Fibroblast of the conjunctiva (primary cell): ENCODE results near the gene IQGAP2.

Experiments used
- DNase-seq: peaks from one replicate; pipeline ENCODE4 v3.0.0-alpha.2; 2010; ENCODE audit warnings: low read depth

The IQGAP2 gene

DNA sequence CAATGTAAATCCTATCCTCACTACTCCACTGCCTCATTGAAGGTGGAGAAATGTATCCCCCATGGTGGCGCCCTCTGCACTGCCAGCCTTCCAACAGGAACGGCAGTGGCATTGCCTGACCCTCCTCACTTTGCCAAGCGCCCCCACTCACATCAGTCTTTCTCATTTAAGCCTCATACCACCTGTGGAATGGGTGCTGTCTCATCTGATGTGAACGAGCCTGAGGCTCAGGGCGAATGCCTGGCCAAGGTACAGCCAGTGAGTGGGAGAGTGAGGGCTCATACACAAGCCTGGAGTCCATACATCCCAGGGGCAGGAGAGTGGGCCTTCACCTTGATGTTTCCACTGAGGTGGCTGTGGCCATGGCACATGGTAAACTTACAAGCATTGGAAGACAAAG lies 209.9 kb downstream of the IQGAP2 start:
- DNase-seq = no peak

DNA sequence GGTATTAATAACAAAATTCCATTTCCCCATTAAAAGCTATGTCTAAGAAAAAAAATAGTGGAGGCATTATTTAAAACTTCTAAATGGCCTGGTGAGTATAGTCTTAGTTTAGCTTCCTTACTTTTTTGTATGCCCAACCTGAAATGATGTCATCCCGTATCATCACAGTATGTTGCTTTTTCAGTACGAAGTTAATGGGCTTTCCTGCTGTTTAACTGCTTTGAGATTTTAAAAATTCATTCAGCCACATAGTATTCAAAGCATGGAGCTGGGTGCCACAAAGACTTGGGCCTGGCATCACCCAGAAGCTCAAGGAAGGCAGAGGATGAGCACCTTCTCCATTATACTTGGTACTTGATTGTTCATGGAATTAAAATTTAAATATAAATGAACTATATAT lies 212.7 kb downstream of the IQGAP2 start:
- DNase-seq = no peak

DNA sequence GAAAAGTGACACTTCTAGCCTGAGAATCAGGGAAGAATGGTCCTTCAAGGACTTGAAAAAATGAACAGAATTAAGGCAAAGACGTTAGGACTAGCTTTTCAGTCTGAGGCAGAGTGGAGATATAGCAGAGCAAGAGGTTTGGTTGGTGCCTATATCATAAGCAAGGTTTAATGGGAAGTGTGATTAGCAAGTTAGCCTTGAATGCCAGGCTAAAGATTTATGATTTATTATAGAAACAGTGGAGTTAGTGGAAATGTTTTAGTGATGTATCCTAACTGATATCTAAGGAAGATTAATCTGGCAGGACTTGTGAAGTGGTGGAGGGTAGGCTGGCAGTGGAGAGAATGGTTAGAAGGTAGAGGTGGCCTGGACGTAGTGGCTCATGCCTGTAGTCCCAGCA lies 213.1 kb downstream of the IQGAP2 start:
- DNase-seq = no peak

DNA sequence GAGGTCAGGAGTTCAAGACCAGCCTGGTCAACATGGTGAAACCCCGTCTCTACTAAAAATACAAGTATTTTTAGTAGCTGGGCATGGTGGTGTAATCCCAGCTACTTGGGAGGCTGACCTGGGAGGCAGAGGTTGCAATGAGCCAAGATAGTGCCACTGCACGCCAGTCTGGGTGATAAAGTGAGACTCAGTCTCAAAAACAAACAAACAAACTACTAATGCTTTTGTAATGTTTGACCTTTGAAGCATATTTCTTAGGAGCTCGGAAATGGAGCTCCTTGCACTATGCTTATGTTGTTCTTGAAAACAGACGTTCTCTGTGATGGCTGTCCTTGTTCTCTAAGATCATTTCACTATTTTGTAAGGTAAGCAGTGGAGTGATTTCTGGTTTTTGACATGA lies 214.1 kb downstream of the IQGAP2 start:
- no peak for DNase-seq

DNA sequence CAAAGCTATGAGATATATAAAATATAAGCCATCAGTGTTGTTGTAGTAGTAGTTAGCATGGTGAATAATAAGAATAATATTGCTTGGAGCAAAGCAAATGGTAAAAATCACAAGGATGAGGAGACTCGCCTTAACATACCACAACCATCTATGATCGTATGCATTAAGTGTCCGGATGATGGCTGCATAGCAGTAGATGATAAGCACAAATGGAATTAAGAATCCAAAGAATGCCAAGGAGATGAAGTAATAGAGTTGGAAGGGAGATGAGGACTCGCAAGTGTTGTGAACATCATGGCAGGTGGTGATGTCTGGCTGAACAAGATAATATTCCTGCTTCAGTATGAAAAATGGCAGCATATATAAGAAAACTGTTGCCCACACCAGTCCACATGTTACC lies 214.6 kb downstream of the IQGAP2 start:
- DNase-seq = no peak

DNA sequence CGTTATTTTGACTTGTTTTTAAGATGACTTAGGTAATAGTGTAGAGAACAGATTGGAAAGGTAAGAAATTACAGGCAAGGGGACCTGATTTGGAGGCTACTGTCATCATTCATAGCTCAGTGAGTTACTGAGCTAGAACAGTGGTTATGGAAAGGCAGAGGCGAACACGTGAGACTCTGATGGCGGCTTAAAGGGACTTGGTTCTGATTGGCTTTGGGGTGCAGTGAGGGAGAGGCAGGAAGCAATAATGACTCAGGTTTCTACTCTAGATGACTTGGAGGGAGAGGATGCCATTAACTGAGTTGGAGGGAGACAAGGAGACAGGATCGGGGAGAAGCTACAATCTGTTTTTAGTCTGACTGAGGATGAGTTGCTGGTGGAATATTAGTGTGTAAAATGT lies 217.1 kb downstream of the IQGAP2 start:
- no peak for DNase-seq

DNA sequence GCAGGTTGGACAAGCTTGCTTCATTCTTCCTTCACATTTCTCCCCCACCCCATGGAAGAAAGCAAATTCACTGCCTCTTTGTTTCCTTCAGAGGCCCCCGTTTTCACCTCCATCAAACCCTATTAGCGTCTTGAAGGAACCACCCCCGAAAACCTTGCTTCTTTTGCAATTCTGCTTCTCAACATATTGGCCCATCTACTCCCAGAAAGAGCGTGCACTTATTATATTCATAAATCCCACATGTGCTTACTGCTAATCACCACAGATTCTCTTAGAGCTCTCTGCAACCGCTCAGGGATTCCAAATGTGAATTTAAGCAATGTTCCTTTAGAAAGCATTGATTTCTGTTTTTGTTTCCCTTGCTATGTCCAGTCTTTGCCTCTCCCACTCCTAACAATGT lies 219.0 kb downstream of the IQGAP2 start:
- DNase-seq = no peak

DNA sequence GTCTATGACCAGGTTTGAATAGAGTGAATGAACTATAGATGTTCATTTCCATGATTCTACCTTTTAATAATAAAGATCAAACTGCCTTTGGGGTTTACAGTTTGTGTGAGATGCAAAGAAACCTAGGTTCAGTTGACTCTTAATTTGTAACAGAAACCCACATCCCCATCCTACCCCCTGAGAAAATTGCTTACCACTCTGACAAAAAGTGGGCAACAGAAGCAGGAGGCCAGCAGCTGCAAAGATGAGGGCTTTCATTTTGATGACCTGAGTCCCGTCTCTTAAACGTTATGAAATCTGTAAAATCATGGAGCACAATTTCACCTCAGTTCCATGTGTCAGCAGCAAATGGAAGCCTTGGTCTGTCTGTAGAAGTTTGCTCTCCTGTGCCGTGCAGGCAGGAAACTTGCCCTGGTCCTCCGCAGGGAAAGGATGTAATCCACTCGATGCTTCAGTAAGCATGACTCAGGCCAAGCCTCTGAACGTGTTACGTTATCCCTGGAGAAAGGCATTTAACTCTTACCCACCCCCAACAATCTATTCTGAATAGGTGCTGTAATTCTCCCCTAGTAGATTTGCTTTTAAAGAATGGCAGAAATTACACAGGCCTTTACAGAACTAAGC lies 220.0 kb downstream of the IQGAP2 start, which contains the start of gene F2RL2:
F2RL2 (minus strand) TSS at position 431 of the 624 bp plus-strand sequence; CDS start at position 258, 173 bp downstream.
- DNase-seq = peak; percentile 75

DNA sequence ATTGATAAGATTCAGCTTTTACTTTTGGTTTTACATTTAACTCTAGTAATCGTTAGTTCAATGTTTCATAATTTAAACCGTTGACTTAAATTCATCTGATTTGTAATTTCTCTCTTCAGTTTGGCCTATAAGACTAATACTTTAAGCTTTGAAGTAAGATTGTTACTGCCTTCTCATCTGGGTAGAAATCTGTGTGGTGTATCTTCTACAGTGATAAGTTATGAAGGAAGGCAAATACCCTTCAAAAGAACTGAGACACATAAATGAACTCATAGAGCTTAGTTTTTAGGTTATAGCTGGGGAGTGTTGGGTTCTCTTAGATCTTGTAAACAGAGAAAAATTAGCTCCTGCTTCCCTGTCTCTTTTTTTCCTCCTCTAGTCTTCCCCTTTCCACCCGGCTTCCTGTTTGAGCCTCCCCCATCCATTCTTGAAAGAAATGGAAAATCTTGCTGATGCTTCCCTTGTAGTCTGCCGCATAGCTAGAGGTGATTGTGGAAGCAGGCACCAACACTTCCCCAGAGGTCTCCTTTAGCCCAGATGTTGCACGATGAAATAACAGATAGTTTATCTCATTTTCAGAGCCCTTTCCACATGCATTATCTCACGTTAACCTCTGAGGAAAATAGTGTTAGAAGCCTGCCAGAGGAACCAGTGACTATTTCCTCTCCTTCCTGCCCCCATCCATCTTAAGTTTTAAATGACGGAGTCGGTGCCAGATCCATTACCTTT lies 222.2 kb downstream of the IQGAP2 start:
- no peak for DNase-seq

DNA sequence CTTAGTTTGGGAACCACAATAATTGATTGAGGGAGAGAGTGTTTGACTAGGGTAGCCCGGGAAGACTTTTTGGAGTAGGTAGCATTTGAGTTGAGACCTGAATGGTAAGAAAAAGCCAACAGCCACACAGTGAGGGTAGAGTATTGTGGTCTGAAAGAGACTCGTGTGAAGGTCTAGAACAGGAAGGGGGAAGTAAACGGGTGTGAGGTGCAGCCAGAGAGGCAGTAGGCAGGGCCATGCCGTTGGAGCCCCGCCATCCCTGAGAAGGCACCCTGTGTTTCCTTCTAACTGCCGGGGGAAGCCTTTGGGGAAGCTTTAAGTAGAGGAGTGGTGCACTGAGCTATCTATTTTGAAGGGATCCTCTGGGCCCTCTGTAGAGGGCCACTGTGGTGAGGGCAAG lies 223.7 kb downstream of the IQGAP2 start:
- DNase-seq = no peak

DNA sequence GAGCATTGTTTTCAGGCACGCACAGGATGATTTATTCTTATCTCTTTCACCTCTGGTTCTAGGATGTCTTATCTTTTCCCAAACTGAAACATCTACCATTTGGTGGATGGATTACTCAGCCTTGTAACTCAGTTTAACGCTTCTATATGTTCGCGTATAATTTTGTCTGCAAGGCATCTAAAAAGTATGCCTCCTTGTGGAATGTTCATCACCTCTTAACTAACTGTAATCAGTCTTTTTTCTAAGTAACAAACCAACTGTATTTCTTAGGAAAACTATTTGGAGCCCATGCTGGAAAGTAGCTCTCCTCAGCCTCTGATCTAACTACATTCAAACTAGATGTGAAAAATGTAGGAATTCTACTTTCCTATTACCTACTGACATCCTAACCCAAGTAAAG lies 231.6 kb downstream of the IQGAP2 start:
- DNase-seq = no peak

DNA sequence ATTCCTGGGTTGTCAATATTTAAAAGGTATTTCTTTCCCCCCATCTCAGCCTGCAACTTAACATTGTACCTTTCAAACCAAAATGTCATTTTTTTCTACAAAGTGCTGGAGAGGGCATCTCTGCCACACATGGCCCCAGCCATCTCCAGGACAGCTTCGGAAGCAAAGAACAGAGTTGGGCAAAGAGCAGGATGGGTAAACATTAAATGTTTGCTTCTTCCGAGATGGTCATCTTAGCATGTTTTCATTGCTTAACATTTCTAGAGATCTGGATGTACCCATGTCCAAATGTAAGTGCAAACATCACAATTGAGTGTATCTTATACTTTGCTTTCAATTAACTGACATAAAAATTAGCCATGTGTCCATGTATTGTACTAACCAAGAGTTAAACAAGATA lies 234.4 kb downstream of the IQGAP2 start:
- DNase-seq = no peak

DNA sequence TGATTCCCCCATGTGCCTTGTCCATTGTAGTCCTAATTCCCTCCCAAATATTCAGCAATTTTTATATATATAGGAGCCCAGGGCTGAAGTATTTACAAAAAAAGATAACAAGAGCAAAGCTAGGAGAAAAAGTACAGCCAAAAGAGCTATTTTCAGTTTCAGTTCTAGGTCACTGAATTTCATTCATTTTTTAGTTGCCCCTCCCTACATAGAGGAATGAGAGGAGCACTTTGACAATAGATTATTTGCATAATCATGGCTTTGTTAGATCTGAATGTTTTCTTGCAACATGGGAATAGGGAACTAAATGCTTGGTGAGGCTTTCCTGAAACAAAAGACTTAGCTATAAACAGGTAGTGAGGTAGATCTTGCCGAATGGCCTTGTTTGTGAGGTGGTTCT lies 235.4 kb downstream of the IQGAP2 start:
- no peak for DNase-seq

DNA sequence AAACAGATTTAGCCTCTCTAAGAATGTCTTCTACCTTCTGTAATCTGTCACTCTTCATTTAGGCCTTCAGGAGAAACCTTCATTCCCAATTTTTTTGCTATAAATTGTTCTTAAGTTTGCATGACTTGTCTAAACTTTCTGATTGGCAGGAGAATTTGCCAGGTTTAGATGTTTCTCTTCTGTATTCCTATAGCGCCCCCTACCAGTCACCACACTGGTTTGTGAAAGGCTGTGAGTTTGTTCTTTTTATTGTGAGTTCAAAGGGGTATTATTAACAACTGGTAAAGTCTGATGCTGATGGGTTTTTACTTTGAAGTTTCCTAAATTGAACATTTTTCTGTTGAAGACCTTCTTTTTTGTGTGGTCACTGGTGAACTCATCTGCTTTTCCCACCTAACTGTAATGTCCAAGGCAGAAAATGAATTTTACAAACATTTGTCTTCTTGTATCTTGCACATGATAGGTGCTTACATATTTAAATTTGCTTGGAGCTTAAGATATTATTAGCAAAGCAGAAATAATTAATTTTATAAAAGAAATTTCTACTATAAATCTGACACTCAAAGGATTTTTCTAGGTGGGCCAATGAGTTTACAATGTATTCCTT lies 238.5 kb downstream of the IQGAP2 start:
- peak; percentile 71 for DNase-seq

DNA sequence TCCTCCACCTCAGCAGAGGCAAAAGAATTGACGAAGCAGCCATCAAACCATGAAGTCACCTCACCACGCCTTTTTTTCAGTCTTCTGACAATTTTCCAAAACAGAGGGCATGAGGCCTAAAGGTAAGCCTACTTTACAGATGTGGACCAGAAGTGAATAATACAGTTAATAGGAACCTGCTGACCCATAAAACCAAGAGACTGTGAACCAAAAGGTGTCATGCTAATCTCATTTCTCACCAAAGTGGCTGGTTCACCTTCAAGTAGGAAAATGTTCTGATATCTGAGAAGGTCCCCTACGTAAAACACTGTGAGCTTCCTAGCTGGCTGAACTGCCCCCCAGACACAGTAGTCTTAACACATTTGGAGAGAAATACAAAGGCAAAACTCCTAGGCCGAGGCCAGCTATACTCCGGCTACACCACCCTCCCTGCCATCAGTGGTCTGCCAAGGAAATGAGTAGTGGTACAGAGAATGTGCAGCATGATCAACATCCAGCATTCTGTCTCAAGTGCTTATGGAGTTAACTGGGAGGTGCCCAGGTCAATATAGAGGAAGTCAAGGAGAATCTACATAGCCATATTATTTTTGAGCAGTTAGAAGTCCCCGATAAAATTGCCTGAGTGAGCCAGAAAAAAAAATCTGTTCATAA lies 239.4 kb downstream of the IQGAP2 start:
- no peak for DNase-seq

DNA sequence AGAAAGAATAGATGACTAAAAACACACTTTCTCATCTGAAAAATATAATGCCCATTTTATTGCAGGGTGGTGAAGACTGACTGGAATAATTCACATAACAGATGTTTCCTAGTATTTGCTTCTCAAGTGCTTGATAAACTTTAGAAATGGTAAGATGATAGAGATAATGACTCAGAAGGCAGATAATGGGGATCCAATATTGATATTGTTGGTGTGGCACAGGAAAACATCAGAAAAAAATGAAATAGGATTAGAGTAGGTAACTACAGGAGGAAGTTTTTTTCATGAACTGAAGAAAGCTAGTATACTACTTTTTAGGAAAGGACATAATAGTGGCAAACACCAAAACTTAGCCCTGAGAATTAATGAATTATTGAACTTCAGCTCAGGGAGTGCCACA lies 240.3 kb downstream of the IQGAP2 start:
- DNase-seq = no peak

DNA sequence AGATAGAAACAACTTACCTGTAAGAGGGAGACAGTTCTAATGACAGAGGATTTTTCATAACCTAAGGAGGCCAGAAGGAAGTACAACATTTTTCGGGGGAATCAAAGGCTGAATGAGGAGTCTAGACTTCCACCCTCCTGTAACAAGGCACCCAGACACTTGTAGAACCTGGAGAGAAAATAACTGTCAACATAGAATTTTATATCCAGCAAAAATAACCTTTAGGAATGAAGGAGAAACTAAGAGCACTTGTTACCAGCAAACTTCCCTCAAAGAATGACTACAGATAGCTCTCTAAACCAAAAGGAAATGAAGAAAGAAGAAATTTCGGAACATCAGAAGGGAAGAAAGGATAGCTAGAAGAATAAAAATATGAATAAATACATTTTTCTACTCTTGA lies 246.1 kb downstream of the IQGAP2 start:
- DNase-seq = no peak

DNA sequence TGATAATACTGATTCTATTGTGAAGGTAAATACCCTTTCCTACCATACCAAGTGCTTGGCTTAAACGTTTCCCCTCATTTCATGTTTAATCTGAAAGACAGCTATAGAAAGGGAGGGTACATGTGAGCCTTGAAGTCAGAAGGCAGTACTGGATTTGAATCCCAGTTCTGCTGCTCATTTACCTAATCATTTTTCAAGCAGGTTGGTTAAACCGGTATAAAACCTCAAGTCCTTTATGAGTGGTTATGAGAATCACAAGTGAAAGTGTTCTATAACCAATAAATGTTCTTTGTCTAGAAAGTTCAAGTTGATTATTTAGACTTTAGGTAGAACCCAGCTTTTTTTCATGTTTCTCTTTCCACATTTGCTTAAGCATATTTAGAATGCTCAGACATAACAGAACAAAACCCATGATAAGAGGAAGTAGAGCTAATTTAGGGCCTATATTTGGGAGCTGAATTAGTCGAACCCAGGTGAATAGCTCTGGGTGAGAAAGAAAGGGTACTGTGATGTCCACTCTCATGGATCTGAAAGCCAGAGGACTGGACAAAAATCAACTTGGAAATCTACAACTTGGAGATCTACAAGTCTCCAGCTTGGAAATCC lies 249.8 kb downstream of the IQGAP2 start:
- no peak for DNase-seq

DNA sequence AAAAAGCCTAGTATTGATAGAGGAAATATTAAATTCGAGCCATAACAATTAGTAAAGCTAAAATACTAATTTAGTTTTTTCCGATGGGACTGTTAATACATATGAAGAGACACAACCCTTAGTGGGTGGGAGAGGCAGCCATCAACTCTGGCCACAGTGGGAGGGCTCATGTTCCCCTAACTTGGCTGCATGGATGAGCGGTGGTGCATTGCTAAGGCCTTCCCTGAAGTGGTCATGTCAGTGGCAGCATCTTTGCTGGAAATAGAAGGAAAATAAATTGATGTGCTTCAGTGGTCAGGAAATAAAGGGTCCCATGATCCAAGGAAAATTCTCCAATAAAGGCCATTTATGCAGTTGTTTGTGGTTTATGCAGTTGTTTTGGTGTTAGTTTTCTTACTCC lies 254.0 kb downstream of the IQGAP2 start:
- DNase-seq = no peak

DNA sequence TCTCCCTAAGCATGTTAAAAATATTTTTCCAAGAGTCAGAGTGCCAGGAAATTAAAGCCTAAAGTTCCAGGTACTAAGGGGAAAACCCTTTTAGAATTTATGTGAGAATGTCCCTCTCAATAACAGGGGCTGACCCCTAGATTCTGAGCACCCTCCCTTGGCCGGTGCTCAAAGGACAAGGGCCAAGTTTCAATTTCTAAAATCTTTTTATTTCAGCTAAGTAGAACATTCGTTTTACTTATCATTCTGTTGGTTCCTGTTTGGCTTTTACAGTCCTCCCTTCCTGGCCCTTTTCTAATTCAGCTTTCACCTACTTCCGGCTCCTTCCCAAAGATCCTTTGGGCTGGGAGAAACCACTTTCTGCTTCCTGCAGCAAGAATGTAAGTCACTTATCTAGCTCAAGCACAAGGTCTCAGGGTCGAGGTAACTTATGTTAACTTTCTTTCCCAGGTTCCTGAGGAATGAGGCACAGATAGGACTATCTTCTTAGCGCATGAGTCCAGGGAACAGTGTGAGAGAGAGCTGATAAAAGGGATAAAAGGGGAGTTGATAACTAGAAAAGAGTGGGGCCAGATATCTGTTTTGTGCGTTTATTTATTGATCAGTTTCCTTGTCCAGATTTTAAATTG lies 254.7 kb downstream of the IQGAP2 start:
- no peak for DNase-seq

DNA sequence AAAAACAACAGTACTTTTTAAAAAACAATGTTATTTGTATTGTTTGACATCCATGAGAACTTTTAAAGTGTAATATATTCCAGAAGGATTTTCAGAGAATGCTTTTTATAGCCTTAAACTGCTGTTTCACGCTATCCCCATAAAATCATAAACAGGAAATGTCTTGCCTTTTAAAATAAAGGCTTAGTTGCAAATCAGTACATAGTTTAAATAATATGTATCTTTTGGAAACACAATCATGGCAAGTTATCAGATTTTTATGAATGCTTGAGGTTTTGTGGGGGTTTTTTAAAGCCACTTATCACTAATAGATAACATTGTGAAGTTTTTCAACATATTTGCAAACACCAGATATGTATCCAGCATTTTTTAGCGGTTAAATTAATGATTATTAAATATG lies 257.3 kb downstream of the IQGAP2 start:
- no peak for DNase-seq

DNA sequence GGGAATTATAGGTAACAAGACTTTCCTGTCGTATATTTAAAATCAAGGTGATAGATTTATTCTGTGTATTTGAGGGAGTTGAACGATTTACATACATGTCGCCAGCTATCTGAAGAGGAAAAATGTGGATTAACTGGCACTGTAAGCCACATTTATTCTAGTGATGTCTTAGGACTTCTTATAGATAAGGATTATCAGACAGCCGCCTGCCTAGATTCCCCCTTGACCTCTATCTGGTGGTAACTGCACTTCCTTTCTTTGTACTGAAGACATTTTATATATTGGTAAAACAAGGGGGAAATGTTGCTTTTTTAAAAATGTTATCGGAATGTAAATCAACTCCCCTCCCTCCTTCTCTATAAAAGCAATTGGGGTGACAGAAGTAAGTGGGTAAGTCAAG lies 259.4 kb downstream of the IQGAP2 start:
- DNase-seq = no peak
